ENCODE results near the gene THRB. TPM values are rescaled to one million over a fixed set of nuclear protein-coding genes. Genes with fewer than 3 reads are reported as not detected.
A peak's percentile ranks its signal among the peaks of the same experiment; 100 is the strongest.

THRB gene
- total and polyA plus RNA-seq, 8 donors, result 10.1 to 18.6 (median 15.1) TPM

DNA sequence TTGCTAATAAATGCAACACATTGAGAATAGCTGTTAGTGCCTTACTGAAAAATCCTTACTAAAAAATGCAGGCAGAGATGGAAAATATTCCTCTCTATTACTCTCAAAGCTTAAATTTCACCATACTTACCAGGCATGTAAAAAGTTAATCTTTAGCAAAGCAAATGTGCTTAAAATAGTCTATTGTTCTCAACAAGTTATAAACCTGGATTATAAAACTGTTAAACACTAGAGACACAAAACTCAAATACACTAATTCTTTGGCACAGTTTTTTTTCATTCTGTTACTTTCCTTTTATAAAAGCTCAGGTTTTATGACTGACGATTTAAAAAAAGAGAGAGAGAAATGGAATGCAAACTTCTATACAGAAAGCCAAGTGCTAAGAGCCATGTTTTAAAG lies 119.8 kb downstream of the THRB start:
- intact Hi-C loops (cut with DNase I), result no loop called here
- DNase-seq, result no peak
- H3K27me3 ChIP-seq, result no peaks in the 10 kb centered on the region
- TF ChIP-seq, protein P1, sequence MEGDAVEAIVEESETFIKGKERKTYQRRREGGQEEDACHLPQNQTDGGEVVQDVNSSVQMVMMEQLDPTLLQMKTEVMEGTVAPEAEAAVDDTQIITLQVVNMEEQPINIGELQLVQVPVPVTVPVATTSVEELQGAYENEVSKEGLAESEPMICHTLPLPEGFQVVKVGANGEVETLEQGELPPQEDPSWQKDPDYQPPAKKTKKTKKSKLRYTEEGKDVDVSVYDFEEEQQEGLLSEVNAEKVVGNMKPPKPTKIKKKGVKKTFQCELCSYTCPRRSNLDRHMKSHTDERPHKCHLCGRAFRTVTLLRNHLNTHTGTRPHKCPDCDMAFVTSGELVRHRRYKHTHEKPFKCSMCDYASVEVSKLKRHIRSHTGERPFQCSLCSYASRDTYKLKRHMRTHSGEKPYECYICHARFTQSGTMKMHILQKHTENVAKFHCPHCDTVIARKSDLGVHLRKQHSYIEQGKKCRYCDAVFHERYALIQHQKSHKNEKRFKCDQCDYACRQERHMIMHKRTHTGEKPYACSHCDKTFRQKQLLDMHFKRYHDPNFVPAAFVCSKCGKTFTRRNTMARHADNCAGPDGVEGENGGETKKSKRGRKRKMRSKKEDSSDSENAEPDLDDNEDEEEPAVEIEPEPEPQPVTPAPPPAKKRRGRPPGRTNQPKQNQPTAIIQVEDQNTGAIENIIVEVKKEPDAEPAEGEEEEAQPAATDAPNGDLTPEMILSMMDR (IDR thresholded peaks at IDR 0.05), result no peak
- no peaks in the 10 kb centered on the region for H3K36me3 ChIP-seq
- no peak for ATAC-seq
- no peaks in the 10 kb centered on the region for H3K4me1 ChIP-seq
- no peaks in the 10 kb centered on the region for H3K9me3 ChIP-seq
- H3K4me3 ChIP-seq, result no peak overlapping the region
- H3K27ac ChIP-seq, result no peak overlapping the region

DNA sequence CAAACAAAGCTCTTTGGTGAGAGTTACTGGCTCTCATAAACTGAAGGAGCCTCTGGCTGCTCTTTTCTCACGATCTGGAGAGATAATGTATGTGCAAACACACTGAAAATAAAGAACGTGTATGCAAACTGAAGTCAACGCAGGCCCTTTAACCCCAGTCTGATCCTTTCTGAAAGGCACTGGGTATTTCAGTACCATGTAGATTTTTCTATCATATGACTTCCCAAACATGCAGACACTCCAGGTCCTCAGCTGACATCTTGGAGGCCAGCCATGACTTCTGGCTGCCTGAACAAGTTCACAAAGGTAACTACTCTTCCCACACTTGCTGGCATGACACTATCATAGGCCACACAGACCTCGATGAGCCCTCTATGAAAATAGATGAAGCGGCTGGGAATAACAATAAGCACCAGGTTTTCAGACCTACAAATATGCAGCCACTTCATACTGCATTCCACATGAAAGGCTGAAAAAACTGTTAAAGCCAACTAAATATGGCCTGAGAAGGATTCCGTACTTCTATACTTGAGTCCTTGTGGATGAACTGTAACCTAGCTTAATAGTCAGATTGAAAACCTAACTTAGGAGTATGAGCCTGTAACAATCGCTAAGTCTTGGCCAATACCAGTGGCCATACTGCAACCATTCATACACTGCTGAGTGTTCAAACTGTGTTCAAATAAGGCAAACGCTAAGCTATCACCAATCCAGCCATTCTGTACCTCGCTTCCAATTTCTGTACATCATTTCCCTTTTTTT lies 121.3 kb downstream of the THRB start:
- peak; percentile 73 for ATAC-seq
- H3K36me3 ChIP-seq, result no peaks in the 10 kb centered on the region
- TF ChIP-seq, protein P1 (IDR thresholded peaks at IDR 0.05), result no peak
- no peaks in the 10 kb centered on the region for H3K4me1 ChIP-seq
- intact Hi-C loops (cut with DNase I), result no loop called here
- no peak overlapping the region for H3K4me3 ChIP-seq
- H3K27ac ChIP-seq, result no peak overlapping the region
- DNase-seq, result peak in 1 of 4 donors; percentile 55
- no peaks in the 10 kb centered on the region for H3K27me3 ChIP-seq
- no peaks in the 10 kb centered on the region for H3K9me3 ChIP-seq

DNA sequence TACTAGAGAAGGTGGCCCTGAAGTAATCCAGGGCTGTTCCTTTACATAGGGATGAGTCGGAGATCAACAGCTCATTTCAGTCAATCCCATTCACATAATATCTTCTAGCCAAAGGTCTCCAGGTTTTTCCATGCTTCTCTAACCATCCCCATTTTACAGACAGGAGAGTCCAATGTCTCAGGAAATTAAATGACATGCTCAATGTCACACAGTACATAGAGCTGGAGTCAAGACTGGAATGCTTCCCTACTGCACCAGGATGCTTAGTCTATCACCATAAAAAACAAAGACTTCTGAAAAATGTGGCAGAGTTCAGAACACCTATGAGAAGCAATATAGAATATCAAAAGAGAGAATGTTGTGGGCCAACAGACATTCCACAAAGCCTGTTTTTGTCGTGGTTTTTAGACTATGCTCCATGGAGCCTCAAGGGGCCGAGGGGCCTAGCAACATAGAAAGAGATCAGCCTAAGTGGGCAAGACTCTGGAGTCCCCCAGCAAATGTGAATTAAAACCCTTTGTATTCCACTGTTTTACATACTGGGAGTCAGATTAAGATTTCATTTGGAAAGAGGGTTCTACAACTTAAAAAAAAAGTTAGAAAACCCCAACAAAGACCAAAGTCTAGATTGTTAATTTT lies 122.0 kb downstream of the THRB start:
- TF ChIP-seq, protein P1 (IDR thresholded peaks at IDR 0.05), result no peak
- Histone ChIP-seq H3K36me3 (no peaks in the 10 kb centered on the region), H3K4me3 (no peak overlapping the region), H3K4me1 (no peaks in the 10 kb centered on the region), H3K27me3 (no peaks in the 10 kb centered on the region), H3K27ac (no peak overlapping the region), H3K9me3 (no peaks in the 10 kb centered on the region)
- intact Hi-C loops (cut with DNase I), result no loop called here
- ATAC-seq (no peak), DNase-seq (no peak)

DNA sequence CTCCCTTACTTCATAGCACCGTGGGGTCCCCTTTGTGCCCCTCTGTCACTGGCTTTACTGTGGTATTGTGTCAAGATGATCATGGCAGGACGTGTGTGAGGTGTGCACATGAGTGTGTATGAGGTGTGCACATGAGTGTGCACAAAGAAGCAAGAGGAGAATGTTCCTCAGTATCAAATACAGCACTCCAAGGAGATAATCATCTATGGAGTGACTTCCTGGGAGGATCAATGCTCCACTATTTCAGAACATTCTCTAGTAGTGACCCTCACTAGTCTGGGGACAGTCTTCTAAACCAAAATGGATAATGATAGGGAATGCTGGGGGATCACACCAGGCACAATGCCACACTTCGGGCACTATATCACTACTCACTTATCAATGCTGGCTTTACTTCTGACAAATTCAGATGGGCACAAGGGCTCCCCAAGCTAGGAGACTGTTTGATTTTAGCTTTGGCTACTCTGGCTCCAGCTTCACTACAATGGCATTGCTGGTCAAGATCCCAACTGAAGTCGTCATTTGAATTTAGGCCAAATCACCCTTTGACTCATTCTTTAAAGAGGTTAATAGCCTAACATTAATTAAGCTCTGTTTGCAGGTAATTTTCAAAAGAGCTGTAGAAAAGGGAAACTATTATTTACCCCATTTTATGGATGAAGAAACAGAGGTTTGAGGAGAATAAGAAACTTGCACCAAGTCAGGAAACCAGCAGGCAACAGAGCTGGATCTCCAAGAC lies 124.1 kb downstream of the THRB start:
- Histone ChIP-seq H3K9me3 (no peaks in the 10 kb centered on the region), H3K4me1 (peaks cover 0 to 3% of the 10 kb centered on the region in 2 donors), H3K27ac (no peak overlapping the region), H3K4me3 (no peak overlapping the region), H3K27me3 (no peaks in the 10 kb centered on the region), H3K36me3 (no peaks in the 10 kb centered on the region)
- intact Hi-C loops (cut with DNase I), result no loop called here
- ATAC-seq (no peak), DNase-seq (no peak)
- TF ChIP-seq, protein P1 (IDR thresholded peaks at IDR 0.05), result no peak

DNA sequence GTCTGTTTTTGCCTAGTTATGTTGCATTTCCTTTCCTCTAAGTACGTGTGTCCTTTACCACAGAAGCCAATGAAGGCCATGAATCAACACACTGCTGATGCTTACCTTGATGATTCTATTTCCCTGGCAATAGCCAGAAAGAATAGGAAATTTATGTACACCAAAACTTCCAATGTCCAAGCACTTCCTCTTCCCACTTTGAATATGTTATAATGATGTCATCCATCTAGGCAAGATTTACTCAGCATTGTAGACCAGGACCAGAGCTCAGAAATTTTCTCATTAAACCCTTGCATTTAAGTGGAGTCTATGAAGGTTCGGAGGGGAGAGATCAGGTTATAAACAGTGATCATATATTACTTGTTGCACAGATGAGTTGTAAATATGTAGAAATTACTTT lies 126.0 kb downstream of the THRB start:
- no peak for ATAC-seq
- Histone ChIP-seq H3K36me3 (no peaks in the 10 kb centered on the region), H3K27me3 (no peaks in the 10 kb centered on the region), H3K4me3 (no peak overlapping the region), H3K4me1 (peaks cover 0 to 13% of the 10 kb centered on the region in 2 donors), H3K9me3 (no peaks in the 10 kb centered on the region), H3K27ac (no peak overlapping the region)
- TF ChIP-seq, protein P1 (IDR thresholded peaks at IDR 0.05), result no peak
- no peak for DNase-seq
- intact Hi-C loops (cut with DNase I), result no loop called here

All from left lung (tissue), 10 donors.